B cell (primary cell): ENCODE data around the gene SPACA4. TPM values are rescaled to one million over a fixed set of nuclear protein-coding genes. Genes with fewer than 3 reads are reported as not detected.
A peak's percentile ranks its signal among the peaks of the same experiment; 100 is the strongest.

ENCODE experiments used
- ATAC-seq: fragments of 200-7000 bp; cut with Tn5 transposase; one replicate; pipeline ENCODE4 v1.10.0; 2021; ENCODE audit warnings: low read depth, mild to moderate bottlenecking, moderate number of reproducible peaks, moderate library complexity
- CTCF ChIA-PET: fragments of 350-600 bp; sonication (Branson Sonifier 250); formaldehyde crosslinking; loops from one replicate; lab custom pipeline; 2021; ENCODE audit warnings: antibody characterized with exemption, inconsistent platforms; lab: Charles Lee
- POLR2A ChIA-PET: fragments of 350-600 bp; sonication (Branson Sonifier 250); formaldehyde crosslinking; loops from one replicate; lab custom pipeline; 2021; ENCODE audit warnings: antibody characterized with exemption; lab: Charles Lee
- DNase-seq: peaks from one replicate; pipeline ENCODE4 v3.0.0; 2013
- H2AFZ ChIP-seq: 2 replicates; pipeline ENCODE4 v1.6.1; 2012; ENCODE audit warnings: mild to moderate bottlenecking, low read depth, low read length; ENCODE audit not compliant: insufficient read depth, poor library complexity, severe bottlenecking
- H3K27ac ChIP-seq, 2 donors: 1 replicate in 1 of 2; 2 replicates in 1 of 2; pipeline ENCODE4 v1.5.1; 2012 to 2013; ENCODE audit warnings: low read length in 2 of 2, mild to moderate bottlenecking in 2 of 2, moderate library complexity in 1 of 2
- H3K27me3 ChIP-seq, 4 experiments: fragments of 200-600 bp in 1 of 4; sonication (generic) in 1 of 4; replicated peaks in 1 of 4; 1 replicate in 2 of 4; 2 replicates in 2 of 4; pipeline versions ENCODE4 v1.6.1 to v1.7.0; 2013 to 2016; ENCODE audit warnings: low read length in 3 of 4, mild to moderate bottlenecking in 2 of 4, mixed read lengths in 1 of 4, moderate library complexity in 1 of 4; ENCODE audit not compliant: insufficient read depth in 4 of 4, control insufficient read depth in 3 of 4; ENCODE audit errors: control extremely low read depth in 1 of 4
- H3K36me3 ChIP-seq, 2 experiments: replicated peaks in 1 of 2; 1 replicate in 1 of 2; 2 replicates in 1 of 2; pipeline versions ENCODE4 v1.6.1 to v1.7.1; 2013; ENCODE audit warnings: low read length in 1 of 2; ENCODE audit not compliant: insufficient read depth in 2 of 2, control insufficient read depth in 1 of 2; ENCODE audit errors: control extremely low read depth in 1 of 2, extremely low read depth in 1 of 2
- H3K4me1 ChIP-seq, 2 donors: fragments of 200-600 bp in 1 of 2; sonication (generic) in 1 of 2; 1 replicate in 1 of 2; 2 replicates in 1 of 2; pipeline versions ENCODE4 v1.5.1 to v1.6.1; 2013 to 2017; ENCODE audit warnings: low read length in 2 of 2; ENCODE audit not compliant: control insufficient read depth in 2 of 2, insufficient read depth in 2 of 2
- H3K4me2 ChIP-seq: replicated peaks from 2 replicates; pipeline ENCODE3; 2012; ENCODE audit warnings: mild to moderate bottlenecking, low read depth, low read length; ENCODE audit not compliant: poor library complexity, severe bottlenecking
- H3K4me3 ChIP-seq, 5 experiments: fragments of 200-600 bp in 1 of 5; sonication (generic) in 1 of 5; 1 replicate in 3 of 5; 2 replicates in 2 of 5; pipeline versions ENCODE4 v1.5.1 to v1.7.0; 2011 to 2016; ENCODE audit warnings: low read length in 4 of 5, mild to moderate bottlenecking in 4 of 5, low read depth in 2 of 5, control low read depth in 1 of 5, moderate library complexity in 1 of 5; ENCODE audit not compliant: insufficient read depth in 1 of 5; ENCODE audit errors: control extremely low read depth in 1 of 5, extremely low read depth in 1 of 5
- H3K79me2 ChIP-seq: fragments of 200-600 bp; sonication (generic); one replicate; pipeline ENCODE4 v1.6.0; 2016; ENCODE audit warnings: low read length; ENCODE audit not compliant: control insufficient read depth, insufficient read depth
- H3K9ac ChIP-seq: fragments of 200-600 bp; sonication (generic); 2 replicates; pipeline ENCODE4 v1.6.1; 2017; ENCODE audit warnings: mild to moderate bottlenecking, low read length, moderate library complexity
- H3K9me3 ChIP-seq, 3 donors: one replicate each; pipeline versions ENCODE4 v1.6.1 to v1.7.1; 2013; ENCODE audit warnings: low read length in 2 of 3; ENCODE audit not compliant: control insufficient read depth in 2 of 3, insufficient read depth in 1 of 3; ENCODE audit errors: control extremely low read depth in 1 of 3
- H4K20me1 ChIP-seq: 2 replicates; pipeline ENCODE4 v1.6.0; 2012; ENCODE audit warnings: mild to moderate bottlenecking, low read length; ENCODE audit not compliant: insufficient read depth, control insufficient read depth, poor library complexity, severe bottlenecking
- H3K27ac Mint-ChIP-seq: one replicate; pipeline ENCODE4 v1.8.0; 2021; ENCODE audit warnings: mixed read lengths
- H3K27me3 Mint-ChIP-seq: one replicate; pipeline ENCODE4 v1.8.0; 2021; ENCODE audit warnings: mixed read lengths
- H3K4me1 Mint-ChIP-seq: one replicate; pipeline ENCODE4 v1.8.0; 2021; ENCODE audit warnings: mixed read lengths
- H3K4me3 Mint-ChIP-seq: one replicate; pipeline ENCODE4 v1.8.0; 2021; ENCODE audit warnings: mixed read lengths
- H3K9me3 Mint-ChIP-seq: one replicate; pipeline ENCODE4 v1.8.0; 2022; ENCODE audit warnings: mixed read lengths; ENCODE audit not compliant: insufficient read depth
- CTCF ChIP-seq: fragments of 200-600 bp; IDR thresholded peaks from one replicate; pipeline ENCODE4 v1.8.0; 2022; ENCODE audit warnings: antibody characterized with exemption, mild to moderate bottlenecking
- EZH2 ChIP-seq: IDR thresholded peaks from 2 replicates; pipeline ENCODE4 v1.6.1; 2012; ENCODE audit warnings: borderline replicate concordance, low read depth, mild to moderate bottlenecking, moderate library complexity, low read length; ENCODE audit not compliant: insufficient read depth, poor library complexity, severe bottlenecking
- WGBS: methylation state at CpG from one replicate; pipeline ENCODE4 v1.1.5; 2013; ENCODE audit warnings: missing lambda C conversion rate; ENCODE audit not compliant: insufficient coverage; 5-methylcytosine and 5-hydroxymethylcytosine counted together
- intact Hi-C: fragments of 100-400 bp; cut with micrococcal nuclease; formaldehyde crosslinking; loops from one replicate; pipeline ENCODE4 v1.10.0; 2022
- polyA plus RNA-seq: library from polyadenylated mRNA; depleted of rRNA; stranded (reverse); fragments of >200 nt; gene quantifications from 2 replicates; pipeline ENCODE4 v1.2.3, GENCODE V29; 2012
- total RNA-seq, 2 donors: library from RNA; stranded (reverse); fragments of 120-200 nt in 1 of 2; gene quantifications; 1 replicate in 1 of 2; 2 replicates in 1 of 2; pipeline versions ENCODE4 v1.2.3 to v1.2.4, GENCODE V29; 2013 to 2022

Gene SPACA4
- total and polyA plus RNA-seq, 2 donors (not counting 1 experiment from before 2014, with no cell fraction given), result not detected

GRCh38 chr19:48598996-48599700 lies 7.4 kb upstream of the SPACA4 start:
- no peak overlapping the region for H3K9ac ChIP-seq
- H3K27ac Mint-ChIP-seq, result peak overlapping the region; percentile 15

More at GRCh38 chr19:48598996-48599700, 7.4 kb upstream of the SPACA4 start:
- WGBS, result 84% methylated on average over 17 of the region's 30 CpGs
- no peaks in the 10 kb centered on the region for H3K9me3 ChIP-seq
- H3K27me3 ChIP-seq, result peaks cover 0 to 3% (median 0%) of the 10 kb centered on the region in 4 experiments
- DNase-seq (no peak), ATAC-seq (no peak)
- H2AFZ ChIP-seq, result no peak overlapping the region
- intact Hi-C loops, result no loop called here
- Mint-ChIP-seq H3K27me3 (peaks cover 4% of the 10 kb centered on the region), H3K9me3 (no peaks in the 10 kb centered on the region), H3K4me3 (no peak overlapping the region), H3K4me1 (peaks cover 2% of the 10 kb centered on the region)
- H3K36me3 ChIP-seq, result no peaks in the 10 kb centered on the region
- H3K27ac ChIP-seq, result no peak overlapping the region
- POLR2A ChIA-PET, result no interaction called here
- no peak overlapping the region for H3K4me2 ChIP-seq
- no peaks in the 10 kb centered on the region for H4K20me1 ChIP-seq
- CTCF ChIA-PET, result interaction anchor here (1.4 kb wide), 1 partner anchor 10 kb away, joined by 5 read pairs; no protein-coding TSS in a partner anchor
- no peaks in the 10 kb centered on the region for H3K79me2 ChIP-seq
- no peaks in the 10 kb centered on the region for H3K4me1 ChIP-seq
- TF ChIP-seq CTCF (no peak), EZH2 (no peak)
- H3K4me3 ChIP-seq, result no peak overlapping the region
